Measurements from ENCODE around the gene UTP15. TPM values are rescaled to one million over a fixed set of nuclear protein-coding genes. Genes with fewer than 3 reads are reported as not detected.

UTP15 gene
- total RNA-seq, 2 experiments from 2014 or later = 22.8 to 29.9 TPM

DNA sequence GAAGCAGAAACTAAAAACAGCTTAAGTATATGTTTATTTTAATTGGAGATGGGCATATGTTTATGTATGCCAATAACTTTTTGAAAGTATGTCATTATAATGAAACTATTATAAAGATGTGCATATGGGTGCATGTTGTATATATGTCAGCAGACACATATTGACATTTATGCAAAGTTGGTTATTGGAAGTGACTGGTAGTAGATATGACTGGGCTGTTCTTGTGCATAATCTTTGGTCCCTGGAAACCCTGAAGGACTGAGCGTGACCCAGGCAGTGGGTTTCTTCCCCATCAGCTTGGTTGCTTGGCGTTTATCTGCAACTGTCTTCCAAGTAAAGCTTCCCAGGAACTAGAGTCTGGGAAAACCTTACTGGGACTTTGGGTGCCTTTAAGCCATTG is 25.8 kb upstream of the UTP15 start:
- Histone ChIP-seq H3K9me2 (ENCODE audit: insufficient read depth, low read length) (no peaks in the 10 kb centered on the region), H3K36me3 (ENCODE audit: insufficient read depth, low read length) (no peaks in the 10 kb centered on the region), H3K4me2 (ENCODE audit: low read length) (no peak overlapping the region), H3K4me1 (ENCODE audit: insufficient read depth, low read length, poor library complexity, severe bottlenecking) (no peaks in the 10 kb centered on the region), H3K27ac (ENCODE audit: low read depth, low read length, poor library complexity, severe bottlenecking) (no peak overlapping the region), H4K20me1 (ENCODE audit: insufficient read depth, low read length) (no peaks in the 10 kb centered on the region), H3K9me3 (ENCODE audit: low read length) (no peaks in the 10 kb centered on the region), H3K4me3 (ENCODE audit: low read depth, low read length, poor library complexity, severe bottlenecking) (no peak overlapping the region), H2AFZ (ENCODE audit: low read length) (no peak overlapping the region), H3K79me2 (ENCODE audit: insufficient read depth, low read depth, low read length) (no peaks in the 10 kb centered on the region)
- no peak for DNase-seq (ENCODE audit: low spot score)
- BruUV-seq (replicated peaks) = no TSS peak
- POLR2A ChIA-PET = interaction anchor here (0.8 kb wide), 1 partner anchor 429 kb away, joined by 3 read pairs; no protein-coding TSS in a partner anchor
- CTCF ChIA-PET (ENCODE audit: unreplicated experiment) = no interaction called here
- intact Hi-C loops (cut with micrococcal nuclease; ENCODE audit: unreplicated experiment) = loop anchor here (5.0 kb wide), 1 partner anchor 457 kb away; no protein-coding TSS in a partner anchor
- TF ChIP-seq, protein P1, sequence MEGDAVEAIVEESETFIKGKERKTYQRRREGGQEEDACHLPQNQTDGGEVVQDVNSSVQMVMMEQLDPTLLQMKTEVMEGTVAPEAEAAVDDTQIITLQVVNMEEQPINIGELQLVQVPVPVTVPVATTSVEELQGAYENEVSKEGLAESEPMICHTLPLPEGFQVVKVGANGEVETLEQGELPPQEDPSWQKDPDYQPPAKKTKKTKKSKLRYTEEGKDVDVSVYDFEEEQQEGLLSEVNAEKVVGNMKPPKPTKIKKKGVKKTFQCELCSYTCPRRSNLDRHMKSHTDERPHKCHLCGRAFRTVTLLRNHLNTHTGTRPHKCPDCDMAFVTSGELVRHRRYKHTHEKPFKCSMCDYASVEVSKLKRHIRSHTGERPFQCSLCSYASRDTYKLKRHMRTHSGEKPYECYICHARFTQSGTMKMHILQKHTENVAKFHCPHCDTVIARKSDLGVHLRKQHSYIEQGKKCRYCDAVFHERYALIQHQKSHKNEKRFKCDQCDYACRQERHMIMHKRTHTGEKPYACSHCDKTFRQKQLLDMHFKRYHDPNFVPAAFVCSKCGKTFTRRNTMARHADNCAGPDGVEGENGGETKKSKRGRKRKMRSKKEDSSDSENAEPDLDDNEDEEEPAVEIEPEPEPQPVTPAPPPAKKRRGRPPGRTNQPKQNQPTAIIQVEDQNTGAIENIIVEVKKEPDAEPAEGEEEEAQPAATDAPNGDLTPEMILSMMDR (conservative IDR thresholded peaks at IDR 0.05; ENCODE audit: low read length) = no peak
- TF ChIP-seq EZH2phosphoT487 (IDR thresholded peaks at IDR 0.05; ENCODE audit: borderline replicate concordance, low read depth, low read length) = no peak

DNA sequence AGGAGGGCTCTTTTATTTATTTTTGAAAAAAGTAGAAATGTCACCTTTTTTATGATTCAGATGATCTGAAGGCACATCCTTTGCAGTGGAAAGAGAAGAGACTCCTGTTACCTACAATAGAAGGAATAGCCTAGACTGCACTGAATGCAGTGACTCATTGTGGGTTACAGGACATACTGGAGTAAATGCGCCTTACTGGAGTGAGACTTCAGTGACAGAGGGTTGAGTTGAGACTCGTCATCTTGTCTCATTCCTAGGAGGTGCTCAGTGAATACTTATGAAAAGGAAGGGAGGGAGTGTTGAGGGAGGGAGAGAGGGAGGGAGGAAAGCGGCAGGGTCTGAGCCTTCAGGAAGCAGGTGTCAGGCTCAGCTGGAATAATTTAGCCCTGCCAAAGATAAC is 25.4 kb upstream of the UTP15 start:
- CTCF ChIA-PET (ENCODE audit: unreplicated experiment) = no interaction called here
- no peak for TF ChIP-seq EZH2phosphoT487 (IDR thresholded peaks at IDR 0.05; ENCODE audit: borderline replicate concordance, low read depth, low read length)
- TF ChIP-seq, protein P1 (conservative IDR thresholded peaks at IDR 0.05; ENCODE audit: low read length) = no peak

DNA sequence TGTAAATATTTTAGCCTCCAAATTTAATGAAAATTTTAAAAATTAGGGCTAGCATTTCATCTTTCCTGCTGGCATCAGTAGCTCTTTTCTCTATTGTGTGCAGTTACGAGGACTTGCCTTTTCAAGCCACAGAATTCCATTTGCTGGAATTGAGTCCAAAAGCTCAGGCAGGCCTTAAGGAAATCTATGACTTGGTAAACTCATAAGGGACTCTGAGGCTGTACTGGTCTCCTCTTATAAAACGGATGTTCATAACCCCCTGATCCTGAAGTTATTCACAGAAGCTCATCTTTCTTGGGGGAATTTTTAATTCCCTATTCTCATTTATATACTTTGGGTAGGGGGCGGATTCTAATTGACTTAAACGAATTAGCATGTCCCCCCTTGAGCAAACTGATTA is 23.5 kb upstream of the UTP15 start:
- H3K9me2 ChIP-seq (ENCODE audit: insufficient read depth, low read length) = no peaks in the 10 kb centered on the region
- H3K27ac ChIP-seq (ENCODE audit: low read depth, low read length, poor library complexity, severe bottlenecking) = no peak overlapping the region
- H3K4me2 ChIP-seq (ENCODE audit: low read length) = no peak overlapping the region
- BruUV-seq (replicated peaks) = no TSS peak
- no peak overlapping the region for H2AFZ ChIP-seq (ENCODE audit: low read length)
- ChIA-PET POLR2A (interaction anchor here (0.6 kb wide), 1 partner anchor 136 kb away, joined by 3 read pairs; no protein-coding TSS in a partner anchor), CTCF (ENCODE audit: unreplicated experiment) (no interaction called here)
- no peak for DNase-seq (ENCODE audit: low spot score)
- no peak overlapping the region for H3K4me3 ChIP-seq (ENCODE audit: low read depth, low read length, poor library complexity, severe bottlenecking)
- H3K9me3 ChIP-seq (ENCODE audit: low read length) = no peaks in the 10 kb centered on the region
- H3K4me1 ChIP-seq (ENCODE audit: insufficient read depth, low read length, poor library complexity, severe bottlenecking) = no peaks in the 10 kb centered on the region
- no peaks in the 10 kb centered on the region for H3K36me3 ChIP-seq (ENCODE audit: insufficient read depth, low read length)
- intact Hi-C loops (cut with micrococcal nuclease; ENCODE audit: unreplicated experiment) = no loop called here
- no peaks in the 10 kb centered on the region for H3K79me2 ChIP-seq (ENCODE audit: insufficient read depth, low read depth, low read length)
- H4K20me1 ChIP-seq (ENCODE audit: insufficient read depth, low read length) = no peaks in the 10 kb centered on the region
- no peak for TF ChIP-seq EZH2phosphoT487 (IDR thresholded peaks at IDR 0.05; ENCODE audit: borderline replicate concordance, low read depth, low read length)
- TF ChIP-seq, protein P1 (conservative IDR thresholded peaks at IDR 0.05; ENCODE audit: low read length) = no peak

More for the DNA sequence above, 25.4 kb upstream of the UTP15 start:
- Histone ChIP-seq H3K27ac (ENCODE audit: low read depth, low read length, poor library complexity, severe bottlenecking) (no peak overlapping the region), H2AFZ (ENCODE audit: low read length) (no peak overlapping the region), H3K79me2 (ENCODE audit: insufficient read depth, low read depth, low read length) (no peaks in the 10 kb centered on the region), H3K36me3 (ENCODE audit: insufficient read depth, low read length) (no peaks in the 10 kb centered on the region), H3K9me2 (ENCODE audit: insufficient read depth, low read length) (no peaks in the 10 kb centered on the region), H3K4me3 (ENCODE audit: low read depth, low read length, poor library complexity, severe bottlenecking) (no peak overlapping the region), H3K9me3 (ENCODE audit: low read length) (no peaks in the 10 kb centered on the region), H3K4me1 (ENCODE audit: insufficient read depth, low read length, poor library complexity, severe bottlenecking) (no peaks in the 10 kb centered on the region), H4K20me1 (ENCODE audit: insufficient read depth, low read length) (no peaks in the 10 kb centered on the region), H3K4me2 (ENCODE audit: low read length) (no peak overlapping the region)
- POLR2A ChIA-PET = no interaction called here
- BruUV-seq (replicated peaks) = no TSS peak
- no peak for DNase-seq (ENCODE audit: low spot score)
- intact Hi-C loops (cut with micrococcal nuclease; ENCODE audit: unreplicated experiment) = no loop called here

Data from OCI-LY7 (cell line).